Activated T-cell treated with anti-CD3 and anti-CD28 coated beads, Interleukin-2, amount 50 U/mL, for 4 hours (primary cell): ENCODE results near the gene HOXC10. TPM values are rescaled to one million over a fixed set of nuclear protein-coding genes. Genes with fewer than 3 reads are reported as not detected.

Experiments
- ATAC-seq, 2 donors: fragments of 200-7000 bp; cut with Tn5 transposase; one replicate each; pipeline ENCODE4 v1.10.0; 2021
- DNase-seq: peaks from one replicate; pipeline ENCODE4 v3.0.0-alpha.2; 2020
- H3K27me3 Mint-ChIP-seq: one replicate; pipeline ENCODE4 v1.8.0; 2021; ENCODE audit warnings: low read depth, mixed read lengths
- H3K36me3 Mint-ChIP-seq: one replicate; pipeline ENCODE4 v1.8.0; 2022; ENCODE audit warnings: mixed read lengths; ENCODE audit not compliant: insufficient read depth
- H3K4me1 Mint-ChIP-seq: one replicate; pipeline ENCODE4 v1.8.0; 2021; ENCODE audit warnings: low read depth, mixed read lengths
- H3K4me3 Mint-ChIP-seq: one replicate; pipeline ENCODE4 v1.8.0; 2021; ENCODE audit warnings: mild to moderate bottlenecking, moderate library complexity, mixed read lengths
- H3K9me3 Mint-ChIP-seq: one replicate; pipeline ENCODE4 v1.8.0; 2021; ENCODE audit warnings: mixed read lengths
- total RNA-seq, 3 donors: library from RNA; stranded (reverse); gene quantifications; one replicate each; pipeline ENCODE4 v1.2.1, GENCODE V29; 2021

HOXC10 gene
- total RNA-seq, 3 donors from 2014 or later, result not detected

- peak overlapping the region; percentile 43 for H3K4me3 Mint-ChIP-seq
Observed at GRCh38 chr12:53975064-53975471, 9.9 kb upstream of the HOXC10 start.

GRCh38 chr12:53975479-53976152 lies 9.3 kb upstream of the HOXC10 start:
- H3K36me3 Mint-ChIP-seq, result no peaks in the 10 kb centered on the region
- ATAC-seq (no peak), DNase-seq (no peak)
- H3K9me3 Mint-ChIP-seq, result peaks cover 6% of the 10 kb centered on the region
- H3K27me3 Mint-ChIP-seq, result peaks cover 90% of the 10 kb centered on the region
- H3K4me1 Mint-ChIP-seq, result peaks cover 19% of the 10 kb centered on the region
- peak overlapping the region; percentile 53 for H3K4me3 Mint-ChIP-seq

More at GRCh38 chr12:53975064-53975471, 9.9 kb upstream of the HOXC10 start:
- DNase-seq, result no peak
- Mint-ChIP-seq H3K36me3 (no peaks in the 10 kb centered on the region), H3K4me1 (peaks cover 19% of the 10 kb centered on the region), H3K27me3 (peaks cover 90% of the 10 kb centered on the region), H3K9me3 (peaks cover 6% of the 10 kb centered on the region)
- ATAC-seq, result no peak

DNA sequence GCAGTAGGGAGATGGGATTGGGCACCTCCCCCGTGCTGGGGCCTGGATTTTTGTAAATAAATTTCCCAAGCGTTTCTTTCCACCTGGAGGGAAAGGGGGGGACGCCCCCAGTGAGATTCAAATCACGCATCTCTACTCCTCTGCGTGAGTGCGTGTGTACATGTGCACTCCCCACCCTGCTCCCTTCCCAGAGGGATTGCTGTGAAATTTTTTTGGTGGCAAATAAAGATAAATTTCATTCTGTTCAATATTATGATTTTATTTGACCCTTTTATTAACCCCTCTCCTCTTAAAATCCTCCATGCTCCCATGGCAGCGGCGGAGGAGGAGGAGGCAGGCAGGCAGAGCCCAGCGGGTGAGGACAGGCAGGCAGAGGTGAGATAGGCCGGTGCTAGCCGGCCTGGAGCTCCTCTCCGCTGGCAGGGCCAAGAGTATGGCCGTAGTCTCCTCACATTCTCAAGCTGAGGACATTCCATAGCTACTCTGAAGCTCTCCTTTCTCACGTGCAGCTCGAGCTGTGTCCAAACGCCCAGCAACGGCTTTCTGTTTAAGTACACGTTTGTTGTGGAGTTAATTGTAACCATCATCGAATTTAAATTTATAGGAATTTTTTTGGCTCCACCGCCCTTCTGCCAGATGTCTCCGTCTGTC lies 8.6 kb upstream of the HOXC10 start:
- no peak for ATAC-seq
- H3K27me3 Mint-ChIP-seq, result peaks cover 89% of the 10 kb centered on the region
- peaks cover 6% of the 10 kb centered on the region for H3K9me3 Mint-ChIP-seq
- H3K4me1 Mint-ChIP-seq, result peaks cover 19% of the 10 kb centered on the region
- no peak for DNase-seq
- H3K36me3 Mint-ChIP-seq, result no peaks in the 10 kb centered on the region
- no peak overlapping the region for H3K4me3 Mint-ChIP-seq

DNA sequence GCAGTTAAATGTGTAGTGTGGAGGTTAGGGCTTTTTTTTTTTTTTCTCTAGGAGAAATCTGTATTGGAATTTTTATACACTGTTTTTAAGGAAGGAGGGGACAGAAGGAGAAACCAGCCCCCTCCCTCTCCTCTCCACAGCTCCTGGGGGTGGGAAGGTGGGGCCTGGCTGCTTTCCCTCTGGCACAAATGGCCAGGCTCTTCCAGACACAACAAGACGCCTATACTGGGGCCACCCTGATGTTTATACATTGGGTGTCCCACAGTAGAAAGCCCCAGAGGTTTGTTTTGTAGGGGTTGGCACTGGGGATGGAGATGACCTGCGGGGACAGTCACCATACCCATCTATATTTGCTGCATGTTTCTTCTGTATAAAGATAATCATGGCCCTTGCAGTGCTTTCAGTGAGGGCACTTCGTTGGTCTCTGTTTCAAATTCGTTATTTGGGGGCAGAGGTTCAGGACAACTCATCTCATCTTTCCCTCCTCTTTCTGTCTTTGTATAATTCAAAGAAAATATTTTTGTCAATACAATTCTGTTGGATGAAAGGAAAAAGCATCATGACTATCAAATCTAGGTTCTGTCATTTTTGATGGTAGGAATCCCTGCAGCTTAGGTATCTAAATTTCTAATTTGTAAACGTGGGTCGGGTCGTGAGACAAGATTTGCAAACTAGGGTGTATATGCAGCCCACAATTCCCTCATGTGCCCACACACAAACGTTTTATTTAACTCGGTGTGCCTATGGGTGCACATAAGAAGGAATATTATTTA lies 7.9 kb upstream of the HOXC10 start:
- peaks cover 6% of the 10 kb centered on the region for H3K9me3 Mint-ChIP-seq
- ATAC-seq (no peak), DNase-seq (no peak)
- no peaks in the 10 kb centered on the region for H3K36me3 Mint-ChIP-seq
- H3K27me3 Mint-ChIP-seq, result peaks cover 89% of the 10 kb centered on the region
- no peak overlapping the region for H3K4me3 Mint-ChIP-seq
- H3K4me1 Mint-ChIP-seq, result peaks cover 19% of the 10 kb centered on the region

DNA sequence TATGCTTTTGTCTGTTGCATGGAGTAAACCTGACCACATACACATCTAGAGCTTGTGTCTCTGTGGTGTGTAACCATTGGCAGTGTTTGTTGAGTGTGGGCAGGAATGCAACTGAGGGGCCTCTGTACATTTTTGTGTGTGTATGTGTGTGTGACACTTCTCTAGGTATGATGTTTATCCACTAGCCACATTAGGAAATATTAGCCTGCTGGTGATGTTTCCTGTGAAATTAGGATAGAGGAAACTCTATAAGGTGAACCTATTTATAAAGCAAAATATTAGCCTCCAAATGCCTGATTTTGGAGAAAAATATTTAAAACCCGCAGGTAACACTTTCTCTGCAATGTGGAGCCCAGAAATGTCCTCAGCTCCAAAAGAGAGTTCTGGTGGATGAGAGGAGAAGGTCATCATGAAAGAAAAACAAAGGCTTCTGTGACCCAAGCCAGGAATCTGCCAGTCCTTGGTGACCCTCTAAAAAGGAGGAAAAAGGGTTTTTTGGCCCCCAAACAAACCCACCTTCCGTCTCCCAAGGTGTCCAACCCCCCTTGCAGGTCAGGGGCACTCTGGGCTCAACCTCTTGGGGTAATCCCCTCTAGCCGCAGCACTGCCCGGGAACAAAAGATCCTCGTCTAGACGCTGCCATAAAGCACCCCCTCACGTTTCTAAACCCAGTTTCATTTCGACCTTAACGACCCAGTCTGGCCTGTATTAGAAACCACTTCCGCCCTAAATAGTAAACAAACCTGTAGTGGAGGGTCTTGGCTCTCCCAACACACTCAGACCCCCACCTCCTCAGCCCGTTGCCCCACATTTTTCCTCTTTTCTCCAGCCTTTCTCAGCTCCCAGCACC lies 7.1 kb upstream of the HOXC10 start:
- DNase-seq, result no peak
- Mint-ChIP-seq H3K4me1 (peaks cover 19% of the 10 kb centered on the region), H3K27me3 (peaks cover 89% of the 10 kb centered on the region), H3K9me3 (peaks cover 5% of the 10 kb centered on the region), H3K4me3 (no peak overlapping the region), H3K36me3 (no peaks in the 10 kb centered on the region)
- ATAC-seq, result no peak

DNA sequence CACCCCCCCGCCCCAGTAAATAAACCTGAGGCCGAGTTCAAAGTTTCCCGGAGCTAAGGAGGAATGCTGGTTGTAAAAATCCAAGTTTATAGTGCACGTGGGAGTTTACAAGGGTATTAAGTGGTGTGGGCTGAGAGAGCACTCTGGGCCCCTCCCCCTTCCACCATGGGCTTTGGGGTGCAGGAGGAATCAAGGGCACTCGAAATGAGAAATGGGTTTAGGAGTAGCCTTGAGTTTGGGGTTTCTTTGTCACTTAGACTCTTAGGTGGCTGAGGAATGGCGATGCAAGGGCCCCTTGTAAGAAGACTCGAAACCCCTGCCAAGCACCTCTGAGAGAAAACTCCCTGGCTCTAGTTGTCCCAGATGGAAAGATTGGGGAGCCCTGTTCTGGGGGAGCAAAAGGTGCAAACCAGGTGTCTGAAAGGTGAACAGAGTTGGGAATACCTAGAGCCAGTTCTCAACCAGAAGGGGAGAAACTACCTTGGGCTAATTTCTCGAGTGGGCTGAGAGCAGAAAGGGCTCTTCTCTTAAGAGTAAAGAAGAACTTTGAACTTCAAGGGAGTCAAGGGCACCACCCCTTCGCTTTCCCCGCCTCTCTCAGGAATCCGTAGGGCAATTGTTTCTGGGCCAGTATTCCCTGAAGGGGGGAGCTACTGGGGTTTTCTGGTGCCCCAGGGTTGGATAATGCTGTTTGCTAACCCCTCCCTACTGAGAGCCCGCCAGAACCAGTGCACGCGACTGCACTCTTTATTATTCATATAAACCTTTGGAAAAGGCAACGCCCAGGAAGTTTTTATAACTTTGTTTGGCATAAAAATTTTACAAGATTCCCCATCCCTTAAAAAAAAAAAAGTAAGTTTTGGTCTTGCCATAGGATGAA lies 6.2 kb upstream of the HOXC10 start:
- DNase-seq, result no peak
- Mint-ChIP-seq H3K36me3 (no peaks in the 10 kb centered on the region), H3K9me3 (no peaks in the 10 kb centered on the region), H3K27me3 (peaks cover 91% of the 10 kb centered on the region), H3K4me3 (no peak overlapping the region), H3K4me1 (peaks cover 13% of the 10 kb centered on the region)
- no peak for ATAC-seq

DNA sequence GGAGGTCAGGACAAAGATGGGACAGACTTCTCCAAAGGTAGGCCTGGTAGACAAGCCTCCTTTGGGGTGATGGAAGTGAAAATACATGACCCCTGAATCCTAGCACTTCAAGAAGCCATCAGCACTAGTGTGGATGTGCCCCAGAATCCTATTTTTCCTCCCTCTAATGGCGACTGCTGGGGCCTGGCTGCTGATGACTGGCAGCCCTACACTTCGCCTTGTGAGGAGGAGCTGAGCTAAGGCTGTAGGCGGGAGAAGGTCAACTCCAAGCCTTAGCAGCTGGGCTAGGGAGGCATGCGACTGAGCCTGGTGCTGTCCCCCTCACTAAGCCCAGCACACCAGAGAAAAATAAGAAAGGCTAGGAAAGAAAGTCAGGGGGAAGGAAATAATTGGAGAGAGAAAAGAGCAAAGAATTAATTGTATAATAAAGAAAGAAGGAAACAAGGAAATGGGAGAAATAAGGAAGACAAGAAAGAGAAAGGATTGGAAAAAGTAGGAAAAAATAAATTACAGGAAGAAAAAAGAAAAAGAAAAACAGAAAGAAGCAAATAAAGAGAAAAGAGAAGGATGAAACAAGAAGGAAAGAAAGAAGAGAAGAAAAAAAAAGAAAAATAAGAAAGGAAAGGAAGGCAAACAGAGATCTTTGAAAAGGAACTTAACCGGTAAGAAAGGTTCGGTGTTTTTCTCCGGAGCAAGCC lies 4.7 kb upstream of the HOXC10 start:
- Mint-ChIP-seq H3K4me1 (peaks cover 9% of the 10 kb centered on the region), H3K9me3 (no peaks in the 10 kb centered on the region), H3K4me3 (no peak overlapping the region), H3K36me3 (no peaks in the 10 kb centered on the region), H3K27me3 (peaks cover 91% of the 10 kb centered on the region)
- ATAC-seq, result no peak
- DNase-seq, result no peak

DNA sequence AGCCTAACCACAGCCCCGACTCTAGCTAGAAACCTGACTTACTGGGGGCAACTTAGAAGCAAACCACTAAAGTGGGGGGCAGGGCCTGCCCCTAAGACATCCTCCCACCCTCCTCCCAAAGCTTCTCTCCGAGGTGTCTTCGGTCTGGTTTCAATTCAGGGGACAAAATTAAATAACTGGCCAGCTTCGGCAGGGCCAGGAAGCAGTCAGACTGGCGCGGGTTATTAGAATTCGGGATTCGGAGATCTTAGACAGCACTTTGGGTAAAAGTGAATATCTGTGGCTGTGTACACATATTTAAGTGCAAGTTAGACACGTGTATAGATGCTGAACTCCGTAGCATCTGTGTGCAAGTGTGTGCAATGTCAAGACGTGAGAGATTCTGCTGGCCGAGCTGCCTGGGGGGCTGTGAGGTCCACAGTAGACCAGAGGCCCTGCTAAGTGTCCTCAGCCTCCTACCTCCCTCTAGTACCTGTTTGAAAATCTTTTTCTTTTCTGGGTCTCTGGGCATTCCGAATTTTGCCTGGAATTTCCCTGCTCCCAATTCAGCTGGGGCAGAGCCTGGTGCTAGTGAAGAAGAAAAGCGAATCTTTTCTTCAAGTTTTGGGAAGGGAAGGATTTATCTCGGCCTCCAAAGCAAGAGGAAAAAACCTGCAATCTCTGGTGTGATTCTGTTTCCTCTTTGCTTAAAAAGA lies 4.0 kb upstream of the HOXC10 start:
- no peak for ATAC-seq
- H3K4me3 Mint-ChIP-seq, result no peak overlapping the region
- no peak for DNase-seq
- H3K9me3 Mint-ChIP-seq, result no peaks in the 10 kb centered on the region
- H3K36me3 Mint-ChIP-seq, result no peaks in the 10 kb centered on the region
- H3K27me3 Mint-ChIP-seq, result peaks cover 90% of the 10 kb centered on the region
- H3K4me1 Mint-ChIP-seq, result peaks cover 8% of the 10 kb centered on the region

GRCh38 chr12:53981634-53982565 lies 3.0 kb upstream of the HOXC10 start:
- peaks cover 91% of the 10 kb centered on the region for H3K27me3 Mint-ChIP-seq
- H3K4me1 Mint-ChIP-seq, result peaks cover 13% of the 10 kb centered on the region
- DNase-seq (no peak), ATAC-seq (no peak)
- H3K9me3 Mint-ChIP-seq, result no peaks in the 10 kb centered on the region
- no peak overlapping the region for H3K4me3 Mint-ChIP-seq
- H3K36me3 Mint-ChIP-seq, result no peaks in the 10 kb centered on the region

GRCh38 chr12:53982648-53983567 lies 2.0 kb upstream of the HOXC10 start:
- no peaks in the 10 kb centered on the region for H3K36me3 Mint-ChIP-seq
- DNase-seq (no peak), ATAC-seq (no peak)
- H3K27me3 Mint-ChIP-seq, result peaks cover 92% of the 10 kb centered on the region
- H3K4me3 Mint-ChIP-seq, result no peak overlapping the region
- no peaks in the 10 kb centered on the region for H3K9me3 Mint-ChIP-seq
- peaks cover 13% of the 10 kb centered on the region for H3K4me1 Mint-ChIP-seq

GRCh38 chr12:53983568-53983949 lies 1.4 kb upstream of the HOXC10 start:
- H3K9me3 Mint-ChIP-seq, result no peaks in the 10 kb centered on the region
- H3K4me1 Mint-ChIP-seq, result peaks cover 12% of the 10 kb centered on the region
- peaks cover 93% of the 10 kb centered on the region for H3K27me3 Mint-ChIP-seq
- DNase-seq (no peak), ATAC-seq (no peak)
- no peak overlapping the region for H3K4me3 Mint-ChIP-seq
- no peaks in the 10 kb centered on the region for H3K36me3 Mint-ChIP-seq
